Measurements from ENCODE around the gene RPP21.

Gene RPP21

GRCh38 chr6:30344868-30345671 is at the start of gene RPP21:
Gene RPP21, plus strand, starts transcription at chr6:30345156. Its CDS starts 16 bp downstream, at chr6:30345172.
- DNase-seq = peak; percentile 73 to 84 (median 76)

- DNase-seq = no peak
These were observed 49.1 kb upstream of the RPP21 start for GRCh38 chr6:30295837-30296236.

- DNase-seq = no peak
These were observed 41.0 kb upstream of the RPP21 start for GRCh38 chr6:30304002-30304401.

- no peak for DNase-seq
These were observed 33.9 kb upstream of the RPP21 start for GRCh38 chr6:30311101-30311500.

- no peak for DNase-seq
These were observed 33.3 kb upstream of the RPP21 start for GRCh38 chr6:30311671-30312070.

GRCh38 chr6:30312266-30312665 is 32.7 kb upstream of the RPP21 start:
- DNase-seq = no peak

GRCh38 chr6:30312676-30313321 is 32.2 kb upstream of the RPP21 start:
- DNase-seq = no peak

GRCh38 chr6:30315156-30315555 is 29.8 kb upstream of the RPP21 start:
- DNase-seq = no peak

GRCh38 chr6:30317913-30318589 is 26.9 kb upstream of the RPP21 start:
- DNase-seq = no peak

GRCh38 chr6:30319146-30319835 is 25.7 kb upstream of the RPP21 start:
- DNase-seq = no peak

- no peak for DNase-seq
These were observed 23.1 kb upstream of the RPP21 start for GRCh38 chr6:30321692-30322388.

- DNase-seq = no peak
These were observed 22.1 kb upstream of the RPP21 start for GRCh38 chr6:30322527-30323501.

- no peak for DNase-seq
These were observed 21.1 kb upstream of the RPP21 start for GRCh38 chr6:30323806-30324205.

- peak; percentile 35 to 65 (median 46) for DNase-seq
These were observed 19.6 kb upstream of the RPP21 start for GRCh38 chr6:30325150-30325872.

GRCh38 chr6:30325873-30326525 is 19.0 kb upstream of the RPP21 start:
- DNase-seq = peak; percentile 49 to 68 (median 64)

- DNase-seq = peak; percentile 73 to 88 (median 78)
These were observed 18.3 kb upstream of the RPP21 start, which contains the start of gene TRIM39 for GRCh38 chr6:30326526-30327231. Gene TRIM39, plus strand, starts transcription at chr6:30326927. Its CDS starts 2,391 bp downstream, at chr6:30329318.

GRCh38 chr6:30327232-30327746 is 17.7 kb upstream of the RPP21 start:
- no peak for DNase-seq

GRCh38 chr6:30328397-30328796 is 16.6 kb upstream of the RPP21 start:
- no peak for DNase-seq

- no peak for DNase-seq
These were observed 15.6 kb upstream of the RPP21 start for GRCh38 chr6:30329331-30329730.
